Retinal pigment epithelial cell (primary cell): Measurements from ENCODE around the gene NAV3.

Experiments
- DNase-seq: peaks from one replicate; pipeline ENCODE4 v3.0.0-alpha.2; 2010; ENCODE audit warnings: low read depth
- H3K4me3 ChIP-seq: 2 replicates; pipeline ENCODE4 v1.5.1; 2011; ENCODE audit warnings: mild to moderate bottlenecking, low read length, control low read depth, moderate library complexity
- CTCF ChIP-seq: conservative IDR thresholded peaks from 2 replicates; pipeline ENCODE4 v1.5.1; 2011; ENCODE audit warnings: low read depth, low read length, control low read depth, inconsistent platforms

Gene NAV3

DNA sequence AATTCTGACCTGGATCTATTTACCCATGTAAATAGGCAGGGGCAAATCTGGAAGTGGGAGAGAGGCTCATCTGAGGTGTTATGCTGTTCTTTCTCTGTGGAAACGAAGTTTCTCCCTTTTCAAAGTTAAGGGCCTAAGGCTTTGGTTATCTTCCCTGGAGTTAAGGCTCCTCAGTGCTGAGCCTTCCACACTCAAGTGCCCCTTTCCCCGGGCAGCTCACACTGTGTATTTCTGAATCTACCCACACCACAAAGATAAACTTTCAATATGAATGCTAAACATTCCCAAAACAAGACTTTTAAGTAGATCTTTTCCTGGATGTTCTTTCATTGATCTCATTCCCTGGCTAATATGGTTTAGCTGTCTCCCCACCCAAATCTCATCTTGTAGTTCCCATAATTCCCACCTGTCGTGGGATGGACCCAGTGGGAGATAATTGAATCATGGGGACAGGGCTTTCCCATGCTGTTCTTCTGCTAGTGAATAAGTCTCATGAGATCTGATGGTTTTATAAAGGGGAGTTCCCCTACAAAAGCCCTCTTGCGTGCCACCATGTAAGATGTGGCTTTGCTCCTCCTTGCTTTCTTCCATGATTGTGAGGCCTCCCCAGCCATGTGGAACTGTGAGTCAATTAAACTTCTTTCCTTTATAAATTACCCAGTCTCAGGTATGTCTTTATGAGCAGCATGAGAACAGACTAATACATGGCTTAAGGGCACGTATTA is 251.1 kb downstream of the NAV3 start:
- no peak for TF ChIP-seq CTCF
- H3K4me3 ChIP-seq, result no peak overlapping the region
- no peak for DNase-seq

DNA sequence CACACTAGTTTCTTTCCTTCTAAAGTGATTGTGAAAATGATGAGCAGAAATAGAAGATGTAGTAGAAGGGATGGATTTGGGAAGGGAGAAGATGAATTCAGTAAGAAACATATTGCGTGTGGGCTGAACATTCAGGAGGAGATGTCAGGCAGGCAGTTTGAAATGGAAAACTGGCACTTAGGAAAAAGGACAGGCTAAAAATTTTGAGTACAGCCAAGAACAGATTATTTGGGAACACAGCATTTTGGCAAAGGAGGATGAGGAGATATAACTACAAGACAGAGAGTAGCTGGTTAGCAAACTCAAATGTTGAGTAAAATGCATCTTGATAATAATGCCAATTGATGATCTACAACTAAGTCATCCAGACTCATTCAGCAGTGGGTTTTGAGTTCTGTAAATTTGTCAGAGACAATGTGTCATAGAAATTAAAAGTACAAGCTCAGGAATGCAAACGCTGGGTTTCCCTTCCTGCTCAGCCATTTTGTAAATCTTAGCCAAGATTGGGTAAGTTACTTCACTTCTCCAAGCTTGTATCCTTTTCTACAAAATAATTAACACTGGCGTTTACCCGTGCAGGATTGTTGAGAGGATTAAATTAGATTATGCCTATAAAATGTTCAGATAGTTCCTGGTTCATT is 255.0 kb downstream of the NAV3 start:
- TF ChIP-seq CTCF, result no peak
- no peak for DNase-seq
- H3K4me3 ChIP-seq, result no peak overlapping the region

GRCh38 chr12:78086553-78087362 is 256.1 kb downstream of the NAV3 start:
- peak; percentile 29 for TF ChIP-seq CTCF
- DNase-seq, result no peak
- no peak overlapping the region for H3K4me3 ChIP-seq

- H3K4me3 ChIP-seq, result no peak overlapping the region
- no peak for DNase-seq
- no peak for TF ChIP-seq CTCF
Observed at GRCh38 chr12:78087363-78087675, 256.6 kb downstream of the NAV3 start.

DNA sequence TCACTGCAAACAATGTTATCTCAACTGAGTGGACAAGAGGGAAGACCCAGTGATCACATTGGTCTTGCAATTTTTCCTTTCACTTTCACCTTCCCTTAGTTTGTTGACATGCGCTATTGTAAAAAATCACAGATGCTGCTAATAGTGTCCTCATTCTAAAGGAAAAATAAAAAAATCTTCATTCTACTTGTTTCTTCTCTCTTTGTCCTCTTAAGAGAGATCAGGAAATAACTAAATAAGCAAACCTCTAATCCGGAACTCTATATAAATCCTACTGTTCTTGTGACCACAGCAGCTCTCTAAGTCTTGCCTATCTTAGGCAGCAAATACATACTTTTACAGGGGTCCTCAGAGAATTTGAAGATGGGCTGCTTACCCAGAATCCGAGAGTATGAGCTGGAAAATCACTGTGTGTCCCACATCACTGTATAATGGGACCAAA is 257.7 kb downstream of the NAV3 start:
- DNase-seq, result no peak
- TF ChIP-seq CTCF, result no peak
- no peak overlapping the region for H3K4me3 ChIP-seq

GRCh38 chr12:78090266-78090665 is 259.6 kb downstream of the NAV3 start:
- no peak overlapping the region for H3K4me3 ChIP-seq
- TF ChIP-seq CTCF, result no peak
- no peak for DNase-seq
